GM12878 (cell line): Measurements from ENCODE around the gene SLC39A11. TPM values are rescaled to one million over a fixed set of nuclear protein-coding genes. Genes with fewer than 3 reads are reported as not detected.

Experiments
- ATAC-seq: fragments of 200-7000 bp; cut with Tn5 transposase; 3 replicates; pipeline ENCODE4 v1.9.1; 2020; ENCODE audit warnings: mild to moderate bottlenecking, moderate library complexity
- BruUV-seq: library from RNA; stranded (reverse); fragments of 400-500 nt; replicated peaks from 2 replicates; lab custom pipeline; 2021; lab: Mats Ljungman, UMichigan
- CTCF ChIA-PET: fragments of 300-600 bp; sonication (Branson Sonifier 250); formaldehyde crosslinking; extraction: SDS; loops from one replicate; lab custom pipeline; 2021; ENCODE audit warnings: inconsistent platforms; lab: Yijun Ruan, JAX
- POLR2A ChIA-PET: fragments of 350-600 bp; formaldehyde crosslinking; extraction: SDS; loops from one replicate; lab custom pipeline; 2021; ENCODE audit warnings: inconsistent platforms; lab: Charles Lee
- RAD21 ChIA-PET: fragments of 300-600 bp; sonication (Branson Sonifier 250); formaldehyde crosslinking; loops from one replicate; lab custom pipeline; 2023; ENCODE audit warnings: antibody characterized with exemption; ENCODE audit not compliant: unreplicated experiment; lab: Charles Lee
- SMC1A ChIA-PET: fragments of 300-600 bp; sonication (Branson Sonifier 250); formaldehyde crosslinking; loops from one replicate; lab custom pipeline; 2023; ENCODE audit not compliant: unreplicated experiment, uncharacterized antibody; lab: Charles Lee
- DNase-seq: peaks from one replicate; pipeline ENCODE4 v3.0.0-alpha.2; 2011; ENCODE audit warnings: low read depth, low spot score
- FAIRE-seq: peaks from 3 replicates; lab custom pipeline; 2011; peaks lifted over from hg19 to GRCh38; lab: Jason Lieb, UNC
- H2AFZ ChIP-seq: 2 replicates; pipeline ENCODE4 v1.6.0; 2011; ENCODE audit warnings: low read depth, low read length, control low read depth; ENCODE audit not compliant: control insufficient read depth
- H3K27ac ChIP-seq: 2 replicates; pipeline ENCODE4 v1.5.1; 2011; ENCODE audit warnings: control low read depth; ENCODE audit not compliant: control insufficient read depth, insufficient read depth
- H3K27me3 ChIP-seq, 2 experiments: replicated peaks in 1 of 2; 2 replicates each; pipeline versions ENCODE4 v1.6.0 to v1.6.1; 2011; ENCODE audit warnings: low read length in 1 of 2; ENCODE audit not compliant: control insufficient read depth in 2 of 2, insufficient read depth in 2 of 2
- H3K36me3 ChIP-seq, 2 experiments: 2 replicates each; pipeline ENCODE4 v1.5.1; 2011; ENCODE audit warnings: low read length in 1 of 2; ENCODE audit not compliant: control insufficient read depth in 2 of 2, insufficient read depth in 2 of 2
- H3K4me1 ChIP-seq: 2 replicates; pipeline ENCODE4 v1.6.1; 2011; ENCODE audit warnings: mild to moderate bottlenecking, low read length, moderate library complexity, mixed read lengths; ENCODE audit not compliant: control insufficient read depth, insufficient read depth
- H3K4me2 ChIP-seq: 2 replicates; pipeline ENCODE4 v1.6.0; 2011; ENCODE audit warnings: control low read depth; ENCODE audit not compliant: control insufficient read depth, insufficient read depth
- H3K4me3 ChIP-seq: fragments of 200-600 bp; sonication (generic); 2 replicates; pipeline ENCODE4 v1.5.1; 2016
- H3K79me2 ChIP-seq: 2 replicates; pipeline ENCODE4 v1.6.0; 2011; ENCODE audit warnings: low read length; ENCODE audit not compliant: control insufficient read depth, insufficient read depth
- H3K9ac ChIP-seq: 2 replicates; pipeline ENCODE4 v1.8.0; 2011; ENCODE audit warnings: low read length, control low read depth, mixed read lengths; ENCODE audit not compliant: control insufficient read depth, insufficient read depth
- H3K9me3 ChIP-seq: replicated peaks from 3 replicates; pipeline ENCODE4 v1.5.1; 2011; ENCODE audit warnings: mild to moderate bottlenecking, low read length; ENCODE audit not compliant: control insufficient read depth, insufficient read depth
- H4K20me1 ChIP-seq: 2 replicates; pipeline ENCODE4 v1.6.0; 2011; ENCODE audit not compliant: control insufficient read depth, insufficient read depth
- CBX3 ChIP-seq: fragments of 200-600 bp; sonication (generic); IDR thresholded peaks from 2 replicates; pipeline ENCODE4 v1.6.1; 2016; ENCODE audit warnings: low read depth, borderline replicate concordance
- CREB1 ChIP-seq: IDR thresholded peaks from 2 replicates; pipeline ENCODE4 v1.6.1; 2012; ENCODE audit warnings: low read depth, mild to moderate bottlenecking, inconsistent platforms
- DPF2 ChIP-seq: fragments of 450-650 bp; IDR thresholded peaks from 2 replicates; pipeline ENCODE4 v1.6.1; 2017; ENCODE audit warnings: mild to moderate bottlenecking
- HDGF ChIP-seq: fragments of 450-650 bp; IDR thresholded peaks from 2 replicates; pipeline ENCODE4 v1.6.1; 2016; ENCODE audit warnings: antibody characterized with exemption
- JUNB ChIP-seq: IDR thresholded peaks from 2 replicates; pipeline ENCODE4 v1.6.1; 2016; ENCODE audit warnings: antibody characterized with exemption, mild to moderate bottlenecking
- KDM1A ChIP-seq: fragments of 200-600 bp; sonication (generic); IDR thresholded peaks from 2 replicates; pipeline ENCODE4 v1.6.1; 2016; ENCODE audit warnings: borderline replicate concordance
- NBN ChIP-seq: fragments of 450-650 bp; IDR thresholded peaks from 2 replicates; pipeline ENCODE4 v1.6.1; 2016
- RAD21 ChIP-seq: IDR thresholded peaks from 2 replicates; pipeline ENCODE4 v1.6.1; 2011; ENCODE audit warnings: mild to moderate bottlenecking, low read depth, low read length, moderate library complexity; ENCODE audit not compliant: insufficient read depth
- RAD51 ChIP-seq: fragments of 450-650 bp; IDR thresholded peaks from 2 replicates; pipeline ENCODE4 v1.6.1; 2016; ENCODE audit warnings: moderate library complexity, mild to moderate bottlenecking, inconsistent platforms
- RELA ChIP-seq: fragments of 450-650 bp; IDR thresholded peaks from 2 replicates; pipeline ENCODE4 v1.8.0; 2014; ENCODE audit warnings: borderline replicate concordance; ENCODE audit not compliant: partially characterized antibody
- SMAD5 ChIP-seq: IDR thresholded peaks from 2 replicates; pipeline ENCODE4 v1.6.1; 2016; ENCODE audit warnings: antibody characterized with exemption, low read depth
- SMC3 ChIP-seq: IDR thresholded peaks from 2 replicates; pipeline ENCODE4 v1.6.1; 2011; ENCODE audit warnings: low read length, improper control_type of control experiment, borderline replicate concordance
- SREBF2 ChIP-seq: IDR thresholded peaks from 2 replicates; pipeline ENCODE4 v1.6.1; 2012; ENCODE audit warnings: mild to moderate bottlenecking, low read length
- TARDBP ChIP-seq: IDR thresholded peaks from 2 replicates; pipeline ENCODE4 v1.6.1; 2016; ENCODE audit warnings: borderline replicate concordance
- TCF3 ChIP-seq: IDR thresholded peaks from 2 replicates; pipeline ENCODE4 v1.6.1; 2012; ENCODE audit warnings: low read depth, mild to moderate bottlenecking, low read length, borderline replicate concordance; ENCODE audit not compliant: insufficient read depth
- YBX1 ChIP-seq: fragments of 450-650 bp; IDR thresholded peaks from 2 replicates; pipeline ENCODE4 v1.6.1; 2016; ENCODE audit warnings: antibody characterized with exemption
- ZNF207 ChIP-seq: fragments of 450-650 bp; IDR thresholded peaks from 2 replicates; pipeline ENCODE4 v1.6.1; 2014; ENCODE audit warnings: antibody characterized with exemption, mild to moderate bottlenecking, borderline replicate concordance
- ZNF24 ChIP-seq: fragments of 450-650 bp; IDR thresholded peaks from 2 replicates; pipeline ENCODE4 v1.6.1; 2017; ENCODE audit warnings: antibody characterized with exemption, mild to moderate bottlenecking
- WGBS: methylation state at CpG from one replicate; pipeline ENCODE4 v1.1.6; 2016; ENCODE audit warnings: low lambda C conversion rate; ENCODE audit not compliant: insufficient replicate concordance, insufficient coverage; ENCODE audit errors: missing lambda C conversion rate; 5-methylcytosine and 5-hydroxymethylcytosine counted together
- in situ Hi-C: fragments of 300-500 bp; cut with MboI; formaldehyde crosslinking; loops from 9 replicates; pipeline ENCODE4 v1.14.3; 2018; ENCODE audit warnings: mixed read lengths
- intact Hi-C: fragments of 100-400 bp; cut with micrococcal nuclease; formaldehyde crosslinking; loops from one replicate; pipeline ENCODE4 v1.14.2; 2022; ENCODE audit not compliant: unreplicated experiment
- polyA plus RNA-seq, 11 experiments: library from polyadenylated mRNA; depleted of rRNA in 4 of 11; unstranded in 6 of 11; stranded (reverse) in 5 of 11; fragments of >200 nt; fragmentation: Nextera tagmentation in 4 of 11; fragmentation: Illumina TruSeq in 1 of 11; extraction: Ambion mirVana in 4 of 11; extraction: Trizol in 1 of 11; gene quantifications; 1 replicate in 1 of 11; 2 replicates in 10 of 11; pipeline versions ENCODE4 v1.2.1 to v1.2.3, GENCODE V29; 2011 to 2016; ENCODE audit warnings: inconsistent platforms in 2 of 11, missing spikeins in 2 of 11, low read depth in 1 of 11
- total RNA-seq, 4 experiments: library from RNA; depleted of rRNA in 3 of 4; stranded (reverse); fragments of >200 nt in 3 of 4; fragmentation: Illumina TruSeq in 1 of 4; extraction: Trizol in 1 of 4; gene quantifications; 2 replicates each; pipeline versions ENCODE4 v1.2.1 to v1.2.3, GENCODE V29; 2013 to 2021
- TF ChIP-seq, protein P1 (sequence below): fragments of 450-650 bp; IDR thresholded peaks from 2 replicates; pipeline ENCODE4 v1.6.1; 2016; ENCODE audit warnings: mild to moderate bottlenecking
- TF ChIP-seq, protein P2 (sequence below): fragments of 450-650 bp; IDR thresholded peaks from 2 replicates; pipeline ENCODE4 v1.6.1; 2017; ENCODE audit warnings: antibody characterized with exemption, mild to moderate bottlenecking, moderate library complexity

Gene SLC39A11
- total and polyA plus RNA-seq, 10 of the 15 experiments (the other 5 are each of a cell fraction or from before 2014, with no cell fraction given), result 8.6 to 23.8 (median 14.0) TPM

DNA sequence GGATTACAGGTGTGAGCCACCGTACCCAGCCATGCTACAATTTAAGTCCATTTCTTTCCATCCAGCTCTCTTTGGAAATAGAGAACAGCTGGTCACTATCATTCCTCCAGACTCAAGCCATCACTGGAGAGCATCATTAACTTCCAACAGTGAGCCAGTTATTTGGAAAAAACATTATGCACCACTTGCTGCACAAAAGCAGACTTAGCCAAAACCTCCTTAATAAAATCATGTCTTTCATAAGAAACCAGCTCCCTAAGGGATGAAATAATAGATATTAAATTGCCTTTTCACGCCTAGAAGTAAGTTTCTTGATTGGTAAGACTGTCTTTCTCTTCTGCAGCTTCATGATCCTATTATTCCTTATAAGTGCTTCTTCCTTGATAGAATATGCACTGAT, 17.9 kb downstream of the SLC39A11 start:
- no peaks in the 10 kb centered on the region for H3K4me1 ChIP-seq
- ChIA-PET POLR2A (no interaction called here), RAD21 (no interaction called here), SMC1A (interaction anchor here (0.6 to 1.1 kb wide), 2 partner anchors 13 to 16 kb away, joined by 3 to 4 read pairs; no protein-coding TSS in a partner anchor), CTCF (no interaction called here)
- in situ Hi-C loops (no loop called here), intact Hi-C loops (no loop called here)
- peaks cover 8 to 10% of the 10 kb centered on the region in 2 experiments for H3K36me3 ChIP-seq
- DNase-seq (no peak), ATAC-seq (no peak), FAIRE-seq (no peak)
- no peak overlapping the region for H2AFZ ChIP-seq
- no TSS peak for BruUV-seq
- TF ChIP-seq RAD21 (no peak), RELA (no peak), JUNB (no peak), CBX3 (no peak), NBN (no peak), KDM1A (no peak), SMAD5 (no peak), DPF2 (no peak), ZNF207 (no peak), ZNF24 (no peak), TCF3 (no peak), SREBF2 (no peak), HDGF (no peak), RAD51 (no peak), TARDBP (no peak), CREB1 (no peak), SMC3 (no peak), YBX1 (no peak)
- TF ChIP-seq, protein P1, sequence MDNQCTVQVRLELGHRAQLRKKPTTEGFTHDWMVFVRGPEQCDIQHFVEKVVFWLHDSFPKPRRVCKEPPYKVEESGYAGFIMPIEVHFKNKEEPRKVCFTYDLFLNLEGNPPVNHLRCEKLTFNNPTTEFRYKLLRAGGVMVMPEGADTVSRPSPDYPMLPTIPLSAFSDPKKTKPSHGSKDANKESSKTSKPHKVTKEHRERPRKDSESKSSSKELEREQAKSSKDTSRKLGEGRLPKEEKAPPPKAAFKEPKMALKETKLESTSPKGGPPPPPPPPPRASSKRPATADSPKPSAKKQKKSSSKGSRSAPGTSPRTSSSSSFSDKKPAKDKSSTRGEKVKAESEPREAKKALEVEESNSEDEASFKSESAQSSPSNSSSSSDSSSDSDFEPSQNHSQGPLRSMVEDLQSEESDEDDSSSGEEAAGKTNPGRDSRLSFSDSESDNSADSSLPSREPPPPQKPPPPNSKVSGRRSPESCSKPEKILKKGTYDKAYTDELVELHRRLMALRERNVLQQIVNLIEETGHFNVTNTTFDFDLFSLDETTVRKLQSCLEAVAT, result no peak
- TF ChIP-seq, protein P2, sequence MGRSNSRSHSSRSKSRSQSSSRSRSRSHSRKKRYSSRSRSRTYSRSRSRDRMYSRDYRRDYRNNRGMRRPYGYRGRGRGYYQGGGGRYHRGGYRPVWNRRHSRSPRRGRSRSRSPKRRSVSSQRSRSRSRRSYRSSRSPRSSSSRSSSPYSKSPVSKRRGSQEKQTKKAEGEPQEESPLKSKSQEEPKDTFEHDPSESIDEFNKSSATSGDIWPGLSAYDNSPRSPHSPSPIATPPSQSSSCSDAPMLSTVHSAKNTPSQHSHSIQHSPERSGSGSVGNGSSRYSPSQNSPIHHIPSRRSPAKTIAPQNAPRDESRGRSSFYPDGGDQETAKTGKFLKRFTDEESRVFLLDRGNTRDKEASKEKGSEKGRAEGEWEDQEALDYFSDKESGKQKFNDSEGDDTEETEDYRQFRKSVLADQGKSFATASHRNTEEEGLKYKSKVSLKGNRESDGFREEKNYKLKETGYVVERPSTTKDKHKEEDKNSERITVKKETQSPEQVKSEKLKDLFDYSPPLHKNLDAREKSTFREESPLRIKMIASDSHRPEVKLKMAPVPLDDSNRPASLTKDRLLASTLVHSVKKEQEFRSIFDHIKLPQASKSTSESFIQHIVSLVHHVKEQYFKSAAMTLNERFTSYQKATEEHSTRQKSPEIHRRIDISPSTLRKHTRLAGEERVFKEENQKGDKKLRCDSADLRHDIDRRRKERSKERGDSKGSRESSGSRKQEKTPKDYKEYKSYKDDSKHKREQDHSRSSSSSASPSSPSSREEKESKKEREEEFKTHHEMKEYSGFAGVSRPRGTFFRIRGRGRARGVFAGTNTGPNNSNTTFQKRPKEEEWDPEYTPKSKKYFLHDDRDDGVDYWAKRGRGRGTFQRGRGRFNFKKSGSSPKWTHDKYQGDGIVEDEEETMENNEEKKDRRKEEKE, result no peak
- H3K4me2 ChIP-seq, result no peak overlapping the region
- no peak overlapping the region for H3K9ac ChIP-seq
- H4K20me1 ChIP-seq, result no peaks in the 10 kb centered on the region
- H3K27me3 ChIP-seq, result no peaks in the 10 kb centered on the region
- H3K27ac ChIP-seq, result no peak overlapping the region
- no peak overlapping the region for H3K4me3 ChIP-seq
- WGBS, result 100% methylated on average over 2 of the region's 2 CpGs
- no peaks in the 10 kb centered on the region for H3K79me2 ChIP-seq
- no peaks in the 10 kb centered on the region; the same call in 2 of the 3 replicates for H3K9me3 ChIP-seq
